GM10248 (cell line): ENCODE results near the gene SERPINE2.

Source experiments
- CTCF ChIA-PET: fragments of 300-600 bp; sonication (Branson Sonifier 250); formaldehyde crosslinking; extraction: SDS; loops from one replicate; lab custom pipeline; 2021; ENCODE audit warnings: antibody characterized with exemption; lab: Yijun Ruan, JAX
- POLR2A ChIA-PET: fragments of 350-650 bp; sonication (Branson Sonifier 250); formaldehyde crosslinking; extraction: SDS; loops from one replicate; lab custom pipeline; 2020; ENCODE audit warnings: antibody characterized with exemption; lab: Yijun Ruan, JAX
- DNase-seq: peaks from one replicate; pipeline ENCODE4 v3.0.0; 2012; ENCODE audit errors: extremely low spot score
- TF ChIP-seq, protein P1 (sequence below): IDR thresholded peaks from 2 replicates; pipeline ENCODE4 v1.5.1; 2012; ENCODE audit warnings: mild to moderate bottlenecking, low read depth; ENCODE audit errors: extremely low read depth, missing control alignments, control extremely low read depth

Gene SERPINE2

GRCh38 chr2:224039770-224040440 is 819 bp upstream of the SERPINE2 start:
- ChIA-PET POLR2A (no interaction called here), CTCF (no interaction called here)
- DNase-seq = no peak
- TF ChIP-seq, protein P1, sequence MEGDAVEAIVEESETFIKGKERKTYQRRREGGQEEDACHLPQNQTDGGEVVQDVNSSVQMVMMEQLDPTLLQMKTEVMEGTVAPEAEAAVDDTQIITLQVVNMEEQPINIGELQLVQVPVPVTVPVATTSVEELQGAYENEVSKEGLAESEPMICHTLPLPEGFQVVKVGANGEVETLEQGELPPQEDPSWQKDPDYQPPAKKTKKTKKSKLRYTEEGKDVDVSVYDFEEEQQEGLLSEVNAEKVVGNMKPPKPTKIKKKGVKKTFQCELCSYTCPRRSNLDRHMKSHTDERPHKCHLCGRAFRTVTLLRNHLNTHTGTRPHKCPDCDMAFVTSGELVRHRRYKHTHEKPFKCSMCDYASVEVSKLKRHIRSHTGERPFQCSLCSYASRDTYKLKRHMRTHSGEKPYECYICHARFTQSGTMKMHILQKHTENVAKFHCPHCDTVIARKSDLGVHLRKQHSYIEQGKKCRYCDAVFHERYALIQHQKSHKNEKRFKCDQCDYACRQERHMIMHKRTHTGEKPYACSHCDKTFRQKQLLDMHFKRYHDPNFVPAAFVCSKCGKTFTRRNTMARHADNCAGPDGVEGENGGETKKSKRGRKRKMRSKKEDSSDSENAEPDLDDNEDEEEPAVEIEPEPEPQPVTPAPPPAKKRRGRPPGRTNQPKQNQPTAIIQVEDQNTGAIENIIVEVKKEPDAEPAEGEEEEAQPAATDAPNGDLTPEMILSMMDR = no peak

- ChIA-PET POLR2A (no interaction called here), CTCF (no interaction called here)
- DNase-seq = no peak
- TF ChIP-seq, protein P1 = no peak
Observed at GRCh38 chr2:224038830-224039079, 331 bp downstream of the SERPINE2 start.

- ChIA-PET CTCF (no interaction called here), POLR2A (no interaction called here)
- TF ChIP-seq, protein P1 = no peak
- peak; percentile 32 for DNase-seq
Observed at GRCh38 chr2:224038049-224038829, 847 bp downstream of the SERPINE2 start.

- POLR2A ChIA-PET = no interaction called here
- TF ChIP-seq, protein P1 = no peak
- no peak for DNase-seq
- CTCF ChIA-PET = interaction anchor here (1.4 kb wide), 1 partner anchor 12 kb away, joined by 5 read pairs; no protein-coding TSS in a partner anchor
Observed at GRCh38 chr2:224036731-224037361, 2.2 kb downstream of the SERPINE2 start.

GRCh38 chr2:224034017-224034416 is 5.1 kb downstream of the SERPINE2 start:
- POLR2A ChIA-PET = interaction anchor here (0.6 kb wide), 1 partner anchor 123 kb away, joined by 3 read pairs; no protein-coding TSS in a partner anchor
- CTCF ChIA-PET = no interaction called here
- TF ChIP-seq, protein P1 = no peak
- no peak for DNase-seq

GRCh38 chr2:224033601-224034000 is 5.5 kb downstream of the SERPINE2 start:
- TF ChIP-seq, protein P1 = no peak
- DNase-seq = no peak
- ChIA-PET POLR2A (interaction anchor here (0.6 kb wide), 1 partner anchor 124 kb away, joined by 3 read pairs; no protein-coding TSS in a partner anchor), CTCF (no interaction called here)
